ENCODE measurements around the gene SLC38A4.

- TF ChIP-seq CTCF (IDR thresholded peaks at IDR 0.05; ENCODE audit: insufficient read depth, low read length, poor library complexity, severe bottlenecking) (no peak), EZH2phosphoT487 (conservative IDR thresholded peaks at IDR 0.05; ENCODE audit: low read length) (no peak)
These were observed 29.8 kb downstream of the SLC38A4 start for GRCh38 chr12:46795988-46796387.
